Astrocyte (in vitro differentiated cells and primary cell): Measurements from ENCODE around the gene LRPPRC.

Experiments used
- CTCF ChIP-seq: IDR thresholded peaks from 2 replicates; pipeline ENCODE4 v1.5.1; 2011; ENCODE audit warnings: low read depth, mild to moderate bottlenecking, inconsistent platforms, low read length, moderate library complexity; ENCODE audit not compliant: insufficient read depth
- EZH2 ChIP-seq: IDR thresholded peaks from 2 replicates; pipeline ENCODE4 v1.6.1; 2012; ENCODE audit warnings: mild to moderate bottlenecking, low read length, inconsistent platforms; ENCODE audit not compliant: insufficient read depth

DNA sequence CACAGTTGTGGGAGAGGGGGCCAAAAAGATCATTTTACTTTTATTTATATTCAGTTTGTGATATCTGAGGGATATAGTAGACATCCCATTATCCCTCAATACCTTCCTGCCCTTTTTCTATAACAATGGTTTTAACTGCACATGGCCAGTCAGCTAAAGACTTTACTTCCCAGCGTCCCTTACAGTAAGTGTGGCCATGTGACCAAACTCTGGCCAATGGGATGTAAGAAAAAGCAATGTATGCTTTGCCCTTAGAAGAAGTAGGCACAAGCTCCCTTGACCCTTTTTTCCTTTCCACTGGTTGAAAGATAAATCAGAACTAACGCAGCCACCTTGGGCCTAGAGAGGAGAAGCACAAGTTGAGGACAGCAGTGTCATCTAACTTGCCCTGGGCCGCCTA is 44.6 kb upstream of the LRPPRC start:
- no peak for TF ChIP-seq CTCF
- TF ChIP-seq EZH2 = no peak
